Ovary (tissue), 9 donors: ENCODE data around the gene TMEM150B. TPM values are rescaled to one million over a fixed set of nuclear protein-coding genes. Genes with fewer than 3 reads are reported as not detected.

ENCODE experiments used
- DNase-seq, 5 donors: peaks; one replicate each; pipeline ENCODE4 v3.0.0-alpha.2; 2019 to 2020
- H3K27ac ChIP-seq, 2 donors: fragments of 200-600 bp; one replicate each; pipeline versions ENCODE4 v1.5.1 to v1.8.0; 2019 to 2022
- H3K27me3 ChIP-seq: fragments of 200-600 bp; one replicate; pipeline ENCODE4 v1.8.0; 2022
- H3K36me3 ChIP-seq: fragments of 200-600 bp; sonication (generic); one replicate; pipeline ENCODE4 v1.5.1; 2019
- H3K4me1 ChIP-seq: one replicate; pipeline ENCODE4 v1.8.1; 2013; ENCODE audit warnings: mild to moderate bottlenecking, moderate library complexity; ENCODE audit not compliant: insufficient read depth
- H3K4me3 ChIP-seq: fragments of 200-600 bp; sonication (generic); one replicate; pipeline ENCODE4 v1.5.1; 2017
- H3K9me3 ChIP-seq, 2 donors: fragments of 200-600 bp in 1 of 2; sonication (generic) in 1 of 2; one replicate each; pipeline versions ENCODE4 v1.5.1 to v1.8.1; 2013 to 2019; ENCODE audit warnings: mild to moderate bottlenecking in 1 of 2, moderate library complexity in 1 of 2
- CTCF ChIP-seq, 3 donors: fragments of 450-650 bp in 2 of 3; fragments of 200-600 bp in 1 of 3; IDR thresholded peaks; one replicate each; pipeline versions ENCODE4 v1.5.1 to v1.8.0; 2016 to 2022; ENCODE audit warnings: antibody characterized with exemption in 3 of 3, mild to moderate bottlenecking in 1 of 3
- EP300 ChIP-seq: sonication (generic); formaldehyde crosslinking; IDR thresholded peaks from one replicate; pipeline ENCODE4 v1.6.1; 2017; ENCODE audit warnings: antibody characterized with exemption
- POLR2A ChIP-seq: fragments of 450-650 bp; IDR thresholded peaks from one replicate; pipeline ENCODE4 v1.6.1; 2017; ENCODE audit warnings: antibody characterized with exemption, mild to moderate bottlenecking, moderate library complexity
- WGBS, 3 donors: extraction: QIAGEN DNeasy Blood & Tissue Kit in 1 of 3; methylation state at CpG; one replicate each; pipeline versions ENCODE4 v1.1.5 to v1.1.7; 2013 to 2017; 5-methylcytosine and 5-hydroxymethylcytosine counted together
- intact Hi-C, 4 donors: fragments of 100-400 bp; cut with DNase I; formaldehyde crosslinking; loops; one replicate each; pipeline versions ENCODE4 v1.11.0 to v1.15.1; 2022 to 2023
- polyA plus RNA-seq, 2 donors: library from polyadenylated mRNA; stranded (reverse); fragments of 200-250 nt in 1 of 2; fragments of 350-450 nt in 1 of 2; fragmentation: Illumina TruSeq in 1 of 2; extraction: RNeasy Lipid Tissue Mini Kit (QIAGEN cat#74804) in 1 of 2; gene quantifications; one replicate each; pipeline ENCODE4 v1.2.3, GENCODE V29; 2013 to 2014
- total RNA-seq, 7 donors: library from RNA; depleted of rRNA in 2 of 7; stranded (reverse); fragments of >200 nt in 2 of 7; fragmentation: NEBNext Ultra II Directional in 3 of 7; extraction: Animal tissue kit (Norgen Biotek cat#: 25700) in 3 of 7; gene quantifications; one replicate each; pipeline versions ENCODE4 v1.1.0 to v1.2.4, GENCODE V29; 2016 to 2023
- donor health status: DM: no; HTN: no; CAD: no; lungs with moderate emphysema.
- donor health status: DM: no; HTN: no; CAD: no.
- donor health status: Bipolar disorder and iron deficiency.
- donor health status: DM: yes; HTN: yes; CAD: no.
- donor health status: DM: no; HTN: no; CAD: no.
- donor health status: DM: yes; HTN: yes; CAD: no.

Gene TMEM150B
- total and polyA plus RNA-seq, 9 donors: 0.36 to 3.9 (median 0.76) TPM

- Histone ChIP-seq H3K27me3 (peaks cover 2% of the 10 kb centered on the region), H3K36me3 (no peaks in the 10 kb centered on the region), H3K4me1 (no peaks in the 10 kb centered on the region), H3K4me3 (no peak overlapping the region), H3K9me3 (no peaks in the 10 kb centered on the region), H3K27ac (no peak overlapping the region)
- intact Hi-C loops: loop anchor here in 2 of 4 donors (10.0 kb wide), 2 partner anchors 88 to 228 kb away; partner anchors contain the start of genes BRSK1 (in 1 of the 2), HSPBP1 (in 1 of the 2) and TNNT1 (in 1 of the 2)
- TF ChIP-seq CTCF (IDR thresholded peaks at IDR 0.05): no peak
- TF ChIP-seq EP300: no peak
- no peak for TF ChIP-seq POLR2A
- DNase-seq: no peak
- WGBS, 3 donors: 53 to 61% (median 56%) methylated on average over 20 to 24 of the region's 24 CpGs
Measured at GRCh38 chr19:55372316-55373081, 47.4 kb upstream of the TMEM150B start.

GRCh38 chr19:55370305-55370988 is 45.3 kb upstream of the TMEM150B start, which contains the start of gene IL11:
TSS of gene IL11 (minus strand) at chr19:55370463. CDS start at chr19:55370310, 153 bp downstream.
- H3K36me3 ChIP-seq: no peaks in the 10 kb centered on the region
- H3K27me3 ChIP-seq: peaks cover 2% of the 10 kb centered on the region
- intact Hi-C loops: loop anchor here in 2 of 4 donors (10.0 kb wide), 2 partner anchors 86 to 226 kb away; partner anchors contain the start of genes BRSK1 (in 1 of the 2), HSPBP1 (in 1 of the 2) and TNNT1 (in 1 of the 2)

GRCh38 chr19:55369653-55370304 is 44.6 kb upstream of the TMEM150B start:
- Histone ChIP-seq H3K27me3 (peaks cover 2% of the 10 kb centered on the region), H3K27ac (no peak overlapping the region), H3K4me1 (no peaks in the 10 kb centered on the region), H3K36me3 (no peaks in the 10 kb centered on the region), H3K4me3 (no peak overlapping the region), H3K9me3 (no peaks in the 10 kb centered on the region)
- no peak for TF ChIP-seq CTCF (IDR thresholded peaks at IDR 0.05)
- no peak for TF ChIP-seq EP300
- TF ChIP-seq POLR2A: no peak
- WGBS, 3 donors: 1 to 3% (median 1%) methylated on average over 25 to 57 of the region's 59 CpGs
- intact Hi-C loops: loop anchor here in 2 of 4 donors (10.0 kb wide), 2 partner anchors 85 to 225 kb away; partner anchors contain the start of genes BRSK1 (in 1 of the 2), HSPBP1 (in 1 of the 2) and TNNT1 (in 1 of the 2)
- DNase-seq: no peak

More at GRCh38 chr19:55370305-55370988, 45.3 kb upstream of the TMEM150B start, which contains the start of gene IL11:
- Histone ChIP-seq H3K4me1 (no peaks in the 10 kb centered on the region), H3K4me3 (no peak within 1 kb of the TSS), H3K9me3 (no peaks in the 10 kb centered on the region), H3K27ac (no peak within 1 kb of the TSS)
- DNase-seq: no peak
- TF ChIP-seq POLR2A: no peak
- WGBS, 3 donors: 10 to 20% (median 11%) methylated on average over 19 to 32 of the region's 32 CpGs

- Histone ChIP-seq H3K4me1 (no peaks in the 10 kb centered on the region), H3K27ac (no peak overlapping the region), H3K27me3 (peaks cover 2% of the 10 kb centered on the region), H3K36me3 (no peaks in the 10 kb centered on the region), H3K9me3 (no peaks in the 10 kb centered on the region), H3K4me3 (no peak overlapping the region)
- DNase-seq: no peak
- 3 to 15% (median 5%) methylated on average over 25 to 54 of the region's 54 CpGs for WGBS, 3 donors
- TF ChIP-seq CTCF (IDR thresholded peaks at IDR 0.05) (no peak), EP300 (no peak), POLR2A (no peak)
- intact Hi-C loops: no loop called here
Measured at GRCh38 chr19:55368701-55369563, 43.8 kb upstream of the TMEM150B start.
